Measurements from ENCODE around the gene AP4M1.
"Not testable (repeated sequence)": the region's sequence is repeated elsewhere in the genome, so short reads cannot be mapped to it uniquely, and the experiment has no call there.

AP4M1 gene

DNA sequence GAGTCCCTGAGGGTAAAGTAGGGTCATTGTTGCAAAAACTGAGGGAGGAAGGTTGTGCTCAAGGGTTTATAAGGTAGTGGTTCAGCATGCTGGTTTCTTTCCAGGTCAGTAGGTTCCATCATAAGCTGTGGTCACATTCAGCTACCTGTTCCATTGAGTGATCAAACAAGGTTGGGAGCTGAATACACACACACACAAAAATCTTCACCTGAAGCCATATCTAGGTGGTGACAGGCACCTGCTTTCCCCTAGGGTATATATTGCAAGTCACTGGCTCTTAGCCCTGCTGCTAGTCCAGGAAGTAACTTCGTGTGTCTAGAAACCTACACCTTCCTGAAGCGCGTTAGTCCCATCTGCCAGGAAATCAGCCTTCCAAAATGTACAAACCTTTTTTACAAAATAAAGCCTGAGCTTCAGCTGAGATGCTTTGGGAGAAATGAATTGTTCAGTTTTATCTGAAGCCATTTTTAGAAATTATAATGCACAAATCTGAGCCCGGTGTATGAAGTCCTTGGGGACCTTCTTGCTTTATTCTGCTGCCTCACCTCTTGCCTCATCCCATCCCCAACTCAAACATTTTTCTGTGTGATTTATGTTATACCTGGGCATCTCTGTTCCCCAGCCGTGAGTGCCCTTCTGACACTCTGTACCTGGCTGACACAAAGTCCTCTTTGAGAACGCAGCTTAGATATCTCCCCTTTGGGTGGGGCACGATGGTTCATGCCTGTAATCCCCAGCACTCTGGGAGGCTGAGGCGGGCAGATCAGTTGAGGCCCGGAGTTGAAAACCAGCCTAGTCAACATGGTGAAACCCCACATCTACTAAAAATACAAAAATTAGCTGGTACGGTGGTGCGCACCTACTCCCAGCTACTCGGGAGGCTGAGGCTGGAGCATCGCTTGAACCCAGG lies 36.7 kb downstream of the AP4M1 start:
- no peak for DNase-seq

DNA sequence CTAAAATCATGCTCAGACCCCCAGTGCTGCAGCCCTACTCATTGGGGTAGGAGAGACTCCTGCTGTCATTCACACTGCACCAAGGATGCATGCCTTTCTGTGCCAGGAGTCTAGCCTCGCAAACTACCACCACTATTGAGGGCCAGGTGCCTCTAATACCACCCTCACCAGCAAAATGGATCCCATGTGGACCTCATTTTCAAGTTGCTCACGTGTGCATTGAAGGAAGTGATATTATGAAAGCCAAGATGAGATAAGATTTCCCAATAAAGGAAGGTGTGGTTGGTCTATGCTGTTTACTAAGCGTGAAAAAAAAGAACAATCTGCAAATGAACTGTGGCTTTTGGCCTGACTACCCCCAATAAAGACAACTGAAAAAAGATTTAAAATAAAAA lies 40.1 kb downstream of the AP4M1 start:
- DNase-seq = no peak

GRCh38 chr7:100142461-100142860 lies 41.0 kb downstream of the AP4M1 start:
- DNase-seq = no peak

DNA sequence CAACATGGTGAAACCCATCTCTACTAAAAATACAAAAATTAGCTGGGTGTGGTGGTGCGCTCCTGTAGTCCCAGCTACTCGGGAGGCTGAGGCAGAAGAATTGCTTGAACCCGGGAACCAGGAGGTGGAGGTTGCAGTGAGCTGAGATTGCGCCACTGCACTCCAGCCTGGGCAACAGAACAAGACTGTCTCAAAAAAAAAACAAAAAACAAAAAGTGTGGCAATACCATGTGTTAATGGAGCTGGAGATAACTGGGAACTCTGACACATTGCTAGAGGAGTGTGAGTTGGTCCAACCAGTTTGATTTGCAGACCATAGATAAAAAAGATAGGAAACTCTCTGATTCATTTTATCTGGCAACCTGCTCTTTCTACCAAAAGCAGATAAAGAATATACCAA lies 44.9 kb downstream of the AP4M1 start:
- not testable (repeated sequence) for DNase-seq

- no peak for DNase-seq
Observed at GRCh38 chr7:100147278-100147677, 45.8 kb downstream of the AP4M1 start.

- DNase-seq = no peak
Observed at GRCh38 chr7:100148225-100148558, 46.7 kb downstream of the AP4M1 start.

DNA sequence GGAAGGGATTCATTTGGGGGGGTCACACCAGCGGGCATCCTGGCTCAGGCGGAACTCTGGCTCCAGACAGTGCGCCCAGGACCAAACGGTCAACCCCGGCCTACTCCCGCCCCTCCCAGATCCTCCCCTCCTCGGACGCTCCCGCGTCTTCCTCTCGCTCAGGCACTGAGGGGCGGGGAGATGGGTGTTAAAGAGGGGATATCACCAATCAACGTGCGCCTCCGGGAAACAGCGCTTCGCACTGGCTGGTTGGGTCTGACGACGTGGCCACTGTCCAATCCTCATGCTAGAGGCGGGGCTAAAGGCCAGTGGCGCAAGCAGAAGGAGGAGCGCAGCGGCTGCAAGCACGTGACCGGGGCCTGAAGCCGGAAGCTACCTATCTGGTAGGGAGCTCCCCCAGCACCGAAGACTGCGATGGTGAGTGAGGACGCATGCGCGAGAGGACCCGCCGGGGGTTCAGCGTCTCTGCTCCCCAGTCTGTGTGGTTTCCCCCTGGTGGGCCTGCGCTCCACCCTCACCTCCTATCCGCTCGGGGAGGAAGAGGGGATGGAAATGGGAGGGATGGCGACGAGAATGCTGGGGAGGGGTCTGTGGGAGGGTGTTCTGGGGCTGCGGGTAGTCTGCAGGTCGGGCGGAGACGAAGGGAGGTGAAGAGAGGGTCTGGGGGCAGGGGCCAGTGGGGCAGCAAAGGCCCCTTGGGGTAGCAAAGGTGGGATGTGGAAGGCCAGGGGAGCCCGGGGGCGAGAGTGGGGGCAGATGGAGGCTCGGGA lies 47.3 kb downstream of the AP4M1 start, which contains the start of gene LAMTOR4:
Gene LAMTOR4 (plus strand): TSS at position 360 of the 770 bp plus-strand sequence. CDS start 55 bp downstream, at position 415.
- DNase-seq = peak; percentile 94

- DNase-seq = no peak
Observed at GRCh38 chr7:100152404-100152803, 51.0 kb downstream of the AP4M1 start.

- DNase-seq = no peak
Observed at GRCh38 chr7:100152937-100153666, 51.7 kb downstream of the AP4M1 start.

GRCh38 chr7:100153708-100154535 lies 52.5 kb downstream of the AP4M1 start:
- no peak for DNase-seq

GRCh38 chr7:100154651-100155491 lies 53.4 kb downstream of the AP4M1 start:
- DNase-seq = no peak

GRCh38 chr7:100155553-100156317 lies 54.3 kb downstream of the AP4M1 start:
- no peak for DNase-seq

DNA sequence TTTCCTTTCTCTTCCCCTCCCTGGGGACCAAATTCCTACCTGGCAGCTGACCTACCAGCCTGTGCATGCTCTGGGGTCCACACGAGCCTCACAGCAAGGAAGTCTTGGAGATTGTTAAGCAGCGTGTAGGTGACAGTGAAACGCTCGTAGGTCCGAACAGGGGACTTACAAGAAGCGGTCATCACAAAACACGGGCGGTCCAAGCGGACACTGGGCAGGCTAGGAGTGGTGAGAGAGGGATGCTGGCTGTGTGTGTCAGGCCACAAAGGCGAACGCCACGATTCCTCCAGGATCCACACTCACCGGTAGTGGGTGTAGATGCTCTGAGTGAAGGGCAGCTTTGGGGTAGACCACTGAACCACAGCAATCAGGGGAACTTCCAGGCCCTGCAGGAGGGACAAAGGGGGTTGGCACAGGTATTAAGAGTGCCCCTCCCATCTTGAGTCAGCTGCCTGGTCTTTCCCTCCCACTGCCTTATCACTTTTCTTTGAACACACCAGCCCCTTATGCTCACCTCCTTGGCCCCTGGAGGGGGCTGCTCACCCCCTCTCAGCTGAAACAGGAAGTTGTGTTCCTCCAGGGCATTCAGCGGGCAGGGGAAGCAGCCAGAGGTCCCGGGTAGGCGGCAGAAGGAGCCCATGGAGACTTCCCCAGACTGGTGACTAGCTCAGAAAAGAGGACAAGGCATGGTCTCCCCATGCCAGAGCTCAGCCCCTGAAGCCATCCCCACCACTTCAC lies 55.1 kb downstream of the AP4M1 start:
- no peak for DNase-seq

DNA sequence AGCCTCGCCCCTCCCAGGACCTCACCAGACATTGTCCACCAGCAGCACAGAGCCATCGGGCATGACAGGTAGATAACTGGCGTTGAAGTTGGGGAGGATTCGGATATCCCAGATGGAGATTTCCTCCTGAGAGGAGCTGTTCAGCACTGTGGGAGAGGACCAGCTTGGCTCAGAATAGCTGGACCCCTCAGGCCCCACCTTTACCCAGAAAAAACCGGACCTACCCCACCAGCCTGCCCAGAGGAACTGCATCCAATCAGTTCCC lies 55.6 kb downstream of the AP4M1 start:
- DNase-seq = no peak

GRCh38 chr7:100157334-100158228 lies 56.1 kb downstream of the AP4M1 start:
- DNase-seq = peak; percentile 11
